HL-60 (cell line): ENCODE data around the gene IL1R1.
A peak's percentile ranks its signal among the peaks of the same experiment; 100 is the strongest.

Experiments
- DNase-seq, 2 experiments: peaks; one replicate each; pipeline ENCODE4 v3.0.0-alpha.2; 2010 to 2020; ENCODE audit warnings: low read depth in 1 of 2, low spot score in 1 of 2
- H3K27ac ChIP-seq: fragments of 250-450 bp; sonication (Bioruptor Pico); replicated peaks from 2 replicates; pipeline ENCODE4 v1.5.1; 2020; ENCODE audit warnings: mild to moderate bottlenecking, moderate library complexity
- H3K27me3 ChIP-seq: fragments of 250-450 bp; sonication (Bioruptor Pico); 2 replicates; pipeline ENCODE4 v1.5.1; 2021; ENCODE audit warnings: mild to moderate bottlenecking, moderate library complexity; ENCODE audit not compliant: insufficient read depth, poor library complexity, severe bottlenecking
- H3K4me3 ChIP-seq: replicated peaks from 2 replicates; pipeline ENCODE4 v1.5.1; 2011; ENCODE audit warnings: mild to moderate bottlenecking, control low read depth, low read length; ENCODE audit not compliant: insufficient read depth
- GABPA ChIP-seq: IDR thresholded peaks from 2 replicates; pipeline ENCODE4 v1.6.1; 2012; ENCODE audit warnings: low read depth
- POLR2AphosphoS5 ChIP-seq: IDR thresholded peaks from 2 replicates; pipeline ENCODE4 v1.6.1; 2012; ENCODE audit warnings: low read depth
- SPI1 ChIP-seq: IDR thresholded peaks from 2 replicates; pipeline ENCODE4 v1.6.1; 2012; ENCODE audit warnings: low read depth, mild to moderate bottlenecking, borderline replicate concordance
- TF ChIP-seq, protein P1 (sequence below): IDR thresholded peaks from 2 replicates; pipeline ENCODE4 v1.6.1; 2012; ENCODE audit warnings: low read depth; ENCODE audit not compliant: insufficient replicate concordance
- TF ChIP-seq, protein P2 (sequence below): IDR thresholded peaks from one replicate; pipeline ENCODE4 v1.5.1; 2011; ENCODE audit warnings: low read length, control low read depth, inconsistent platforms; ENCODE audit not compliant: insufficient read depth

Gene IL1R1

DNA sequence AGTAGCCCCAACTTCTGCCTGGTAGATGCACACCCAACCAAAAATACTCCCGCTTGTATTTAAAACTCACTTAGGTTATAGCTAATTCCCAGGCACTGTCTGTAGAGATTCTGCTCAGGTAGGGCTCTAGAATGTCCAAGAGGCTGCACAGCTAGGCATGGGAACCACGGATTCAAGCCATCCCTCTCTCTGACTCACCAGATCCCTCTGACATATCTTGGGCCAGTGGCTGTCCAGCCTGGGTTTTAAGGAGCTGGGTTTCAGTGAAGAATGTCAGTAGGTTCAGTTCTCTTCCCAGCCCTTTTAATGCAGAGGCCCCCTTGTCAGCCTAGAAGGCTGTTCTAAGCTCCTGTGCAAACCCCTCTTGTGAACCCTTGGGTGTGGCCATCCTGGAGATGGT, 15.9 kb upstream of the IL1R1 start:
- no peak overlapping the region for H3K27ac ChIP-seq
- no peak for DNase-seq
- TF ChIP-seq GABPA (no peak), POLR2AphosphoS5 (no peak), SPI1 (no peak)
- TF ChIP-seq, protein P1, sequence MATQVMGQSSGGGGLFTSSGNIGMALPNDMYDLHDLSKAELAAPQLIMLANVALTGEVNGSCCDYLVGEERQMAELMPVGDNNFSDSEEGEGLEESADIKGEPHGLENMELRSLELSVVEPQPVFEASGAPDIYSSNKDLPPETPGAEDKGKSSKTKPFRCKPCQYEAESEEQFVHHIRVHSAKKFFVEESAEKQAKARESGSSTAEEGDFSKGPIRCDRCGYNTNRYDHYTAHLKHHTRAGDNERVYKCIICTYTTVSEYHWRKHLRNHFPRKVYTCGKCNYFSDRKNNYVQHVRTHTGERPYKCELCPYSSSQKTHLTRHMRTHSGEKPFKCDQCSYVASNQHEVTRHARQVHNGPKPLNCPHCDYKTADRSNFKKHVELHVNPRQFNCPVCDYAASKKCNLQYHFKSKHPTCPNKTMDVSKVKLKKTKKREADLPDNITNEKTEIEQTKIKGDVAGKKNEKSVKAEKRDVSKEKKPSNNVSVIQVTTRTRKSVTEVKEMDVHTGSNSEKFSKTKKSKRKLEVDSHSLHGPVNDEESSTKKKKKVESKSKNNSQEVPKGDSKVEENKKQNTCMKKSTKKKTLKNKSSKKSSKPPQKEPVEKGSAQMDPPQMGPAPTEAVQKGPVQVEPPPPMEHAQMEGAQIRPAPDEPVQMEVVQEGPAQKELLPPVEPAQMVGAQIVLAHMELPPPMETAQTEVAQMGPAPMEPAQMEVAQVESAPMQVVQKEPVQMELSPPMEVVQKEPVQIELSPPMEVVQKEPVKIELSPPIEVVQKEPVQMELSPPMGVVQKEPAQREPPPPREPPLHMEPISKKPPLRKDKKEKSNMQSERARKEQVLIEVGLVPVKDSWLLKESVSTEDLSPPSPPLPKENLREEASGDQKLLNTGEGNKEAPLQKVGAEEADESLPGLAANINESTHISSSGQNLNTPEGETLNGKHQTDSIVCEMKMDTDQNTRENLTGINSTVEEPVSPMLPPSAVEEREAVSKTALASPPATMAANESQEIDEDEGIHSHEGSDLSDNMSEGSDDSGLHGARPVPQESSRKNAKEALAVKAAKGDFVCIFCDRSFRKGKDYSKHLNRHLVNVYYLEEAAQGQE, result no peak
- TF ChIP-seq, protein P2, sequence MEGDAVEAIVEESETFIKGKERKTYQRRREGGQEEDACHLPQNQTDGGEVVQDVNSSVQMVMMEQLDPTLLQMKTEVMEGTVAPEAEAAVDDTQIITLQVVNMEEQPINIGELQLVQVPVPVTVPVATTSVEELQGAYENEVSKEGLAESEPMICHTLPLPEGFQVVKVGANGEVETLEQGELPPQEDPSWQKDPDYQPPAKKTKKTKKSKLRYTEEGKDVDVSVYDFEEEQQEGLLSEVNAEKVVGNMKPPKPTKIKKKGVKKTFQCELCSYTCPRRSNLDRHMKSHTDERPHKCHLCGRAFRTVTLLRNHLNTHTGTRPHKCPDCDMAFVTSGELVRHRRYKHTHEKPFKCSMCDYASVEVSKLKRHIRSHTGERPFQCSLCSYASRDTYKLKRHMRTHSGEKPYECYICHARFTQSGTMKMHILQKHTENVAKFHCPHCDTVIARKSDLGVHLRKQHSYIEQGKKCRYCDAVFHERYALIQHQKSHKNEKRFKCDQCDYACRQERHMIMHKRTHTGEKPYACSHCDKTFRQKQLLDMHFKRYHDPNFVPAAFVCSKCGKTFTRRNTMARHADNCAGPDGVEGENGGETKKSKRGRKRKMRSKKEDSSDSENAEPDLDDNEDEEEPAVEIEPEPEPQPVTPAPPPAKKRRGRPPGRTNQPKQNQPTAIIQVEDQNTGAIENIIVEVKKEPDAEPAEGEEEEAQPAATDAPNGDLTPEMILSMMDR, result no peak
- H3K27me3 ChIP-seq, result no peaks in the 10 kb centered on the region
- H3K4me3 ChIP-seq, result no peak overlapping the region

GRCh38 chr2:102129082-102129481, 13.5 kb upstream of the IL1R1 start:
- TF ChIP-seq, protein P1, result no peak
- no peak for TF ChIP-seq SPI1
- TF ChIP-seq, protein P2, result no peak
- TF ChIP-seq POLR2AphosphoS5, result no peak
- TF ChIP-seq GABPA, result no peak
- H3K27me3 ChIP-seq, result no peaks in the 10 kb centered on the region
- H3K4me3 ChIP-seq, result no peak overlapping the region
- no peak overlapping the region for H3K27ac ChIP-seq
- DNase-seq, result no peak

DNA sequence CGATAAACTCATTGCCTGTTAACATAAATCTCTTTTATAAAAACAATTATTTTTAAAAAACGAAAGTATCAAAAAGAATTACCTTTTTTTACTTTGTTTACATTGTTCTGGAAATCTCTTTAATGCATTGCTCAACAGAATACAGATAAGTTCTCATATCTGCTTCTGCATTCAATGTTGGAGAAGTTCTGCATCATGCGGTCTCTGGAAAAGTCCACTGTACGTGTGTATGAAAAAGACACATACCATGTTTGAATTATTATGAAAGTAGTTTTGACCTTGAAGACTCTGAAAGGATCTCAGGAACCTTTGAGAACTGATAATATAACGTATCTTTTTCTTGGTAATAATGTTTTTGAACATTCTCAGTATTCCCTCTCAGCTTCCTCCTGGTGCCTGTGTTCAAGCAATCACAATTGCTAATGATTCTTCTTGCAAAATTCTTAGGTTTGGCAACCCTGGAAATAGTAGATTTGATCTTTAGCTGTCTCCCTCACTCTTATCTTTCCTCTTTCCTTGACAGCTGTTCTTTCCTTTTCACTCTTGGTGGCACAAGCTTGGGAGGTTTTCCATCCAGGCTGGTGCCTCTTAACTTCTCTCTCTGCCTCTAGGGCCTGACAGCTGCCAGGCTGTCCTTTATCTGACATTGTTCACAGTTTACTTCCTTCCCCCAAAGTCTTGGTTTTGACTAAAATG, 12.4 kb upstream of the IL1R1 start:
- Histone ChIP-seq H3K27ac (no peak overlapping the region; the same call in 1 of the 2 replicates), H3K27me3 (no peaks in the 10 kb centered on the region), H3K4me3 (no peak overlapping the region)
- TF ChIP-seq POLR2AphosphoS5, result 0 out of 2 replicates have a peak, but pooled peaks have one; percentile 14
- TF ChIP-seq, protein P1, result no peak
- DNase-seq, result peak; percentile 7 to 45
